Effector memory CD8-positive, alpha-beta T cell (primary cell): Measurements from ENCODE around the gene ADCY9.
"Not testable (repeated sequence)": the region's sequence is repeated elsewhere in the genome, so short reads cannot be mapped to it uniquely, and the experiment has no call there.

Experiments used
- ATAC-seq: fragments of 150-1000 bp; cut with Tn5 transposase; replicated peaks from 2 replicates; pipeline ENCODE4 v1.10.0; 2021; ENCODE audit warnings: mild to moderate bottlenecking, moderate library complexity
- DNase-seq, 3 experiments: peaks; one replicate each; pipeline ENCODE4 v3.0.0; 2021
- H3K27ac Mint-ChIP-seq, 2 donors: one replicate each; pipeline ENCODE4 v1.8.0; 2022; ENCODE audit warnings: mild to moderate bottlenecking in 2 of 2, mixed read lengths in 2 of 2, moderate library complexity in 2 of 2
- H3K27me3 Mint-ChIP-seq, 2 donors: one replicate each; pipeline ENCODE4 v1.8.0; 2022; ENCODE audit warnings: mixed read lengths in 2 of 2
- H3K36me3 Mint-ChIP-seq: one replicate; pipeline ENCODE4 v1.8.0; 2022; ENCODE audit warnings: mild to moderate bottlenecking, moderate library complexity, mixed read lengths; ENCODE audit not compliant: insufficient read depth
- H3K4me1 Mint-ChIP-seq, 2 donors: one replicate each; pipeline ENCODE4 v1.8.0; 2022; ENCODE audit warnings: low read depth in 2 of 2, mixed read lengths in 2 of 2
- H3K4me3 Mint-ChIP-seq, 2 donors: one replicate each; pipeline ENCODE4 v1.8.0; 2022; ENCODE audit warnings: mild to moderate bottlenecking in 2 of 2, mixed read lengths in 2 of 2, moderate library complexity in 2 of 2
- H3K9me3 Mint-ChIP-seq, 2 donors: one replicate each; pipeline ENCODE4 v1.8.0; 2022; ENCODE audit warnings: mixed read lengths in 2 of 2

ADCY9 gene

GRCh38 chr16:3953728-3954410 is 162.4 kb downstream of the ADCY9 start:
- Mint-ChIP-seq H3K4me3 (no peak overlapping the region), H3K36me3 (no peaks in the 10 kb centered on the region), H3K4me1 (peaks cover 0 to 6% of the 10 kb centered on the region in 2 donors), H3K27ac (no peak overlapping the region), H3K27me3 (peaks cover 43 to 60% of the 10 kb centered on the region in 2 donors), H3K9me3 (no peaks in the 10 kb centered on the region)
- no peak for ATAC-seq
- no peak for DNase-seq

GRCh38 chr16:3952737-3953131 is 163.5 kb downstream of the ADCY9 start:
- Mint-ChIP-seq H3K27me3 (peaks cover 41 to 58% of the 10 kb centered on the region in 2 donors), H3K27ac (no peak overlapping the region), H3K9me3 (no peaks in the 10 kb centered on the region), H3K4me1 (peaks cover 0 to 6% of the 10 kb centered on the region in 2 donors), H3K36me3 (no peaks in the 10 kb centered on the region), H3K4me3 (no peak overlapping the region)
- DNase-seq = no peak
- no peak for ATAC-seq

GRCh38 chr16:3951861-3952736 is 164.1 kb downstream of the ADCY9 start:
- no peak for ATAC-seq
- Mint-ChIP-seq H3K4me3 (no peak overlapping the region), H3K36me3 (no peaks in the 10 kb centered on the region), H3K27ac (no peak overlapping the region), H3K27me3 (peaks cover 35 to 52% of the 10 kb centered on the region in 2 donors), H3K4me1 (peaks cover 0 to 6% of the 10 kb centered on the region in 2 donors), H3K9me3 (no peaks in the 10 kb centered on the region)
- no peak for DNase-seq

- peaks cover 28 to 46% of the 10 kb centered on the region in 2 donors for H3K27me3 Mint-ChIP-seq
- H3K27ac Mint-ChIP-seq, DNase-seq, H3K9me3 Mint-ChIP-seq, H3K4me1 Mint-ChIP-seq, H3K36me3 Mint-ChIP-seq, H3K4me3 Mint-ChIP-seq, ATAC-seq: not testable (repeated sequence)
Observed at GRCh38 chr16:3951380-3951779, 164.9 kb downstream of the ADCY9 start.

- H3K36me3 Mint-ChIP-seq = no peaks in the 10 kb centered on the region
- no peak for ATAC-seq
- peaks cover 0 to 6% of the 10 kb centered on the region in 2 donors for H3K4me1 Mint-ChIP-seq
- DNase-seq = no peak
- no peaks in the 10 kb centered on the region for H3K9me3 Mint-ChIP-seq
- peaks cover 28 to 46% of the 10 kb centered on the region in 2 donors for H3K27me3 Mint-ChIP-seq
- no peak overlapping the region for H3K4me3 Mint-ChIP-seq
- H3K27ac Mint-ChIP-seq = peak overlapping the region in 1 of 2 donors; percentile 67
Observed at GRCh38 chr16:3950343-3951193, 165.7 kb downstream of the ADCY9 start.

- Mint-ChIP-seq H3K27me3 (peaks cover 27 to 40% of the 10 kb centered on the region in 2 donors), H3K4me3 (no peak overlapping the region), H3K36me3 (no peaks in the 10 kb centered on the region), H3K27ac (peak overlapping the region in 1 of 2 donors; percentile 67), H3K9me3 (no peaks in the 10 kb centered on the region), H3K4me1 (peaks cover 0 to 6% of the 10 kb centered on the region in 2 donors)
- DNase-seq = no peak
- no peak for ATAC-seq
Observed at GRCh38 chr16:3949946-3950342, 166.3 kb downstream of the ADCY9 start.

GRCh38 chr16:3949287-3949686 is 167.0 kb downstream of the ADCY9 start:
- H3K27me3 Mint-ChIP-seq = peaks cover 21 to 34% of the 10 kb centered on the region in 2 donors
- DNase-seq = no peak
- no peak for ATAC-seq

GRCh38 chr16:3948378-3948995 is 167.8 kb downstream of the ADCY9 start:
- no peak for DNase-seq
- no peak overlapping the region for H3K4me3 Mint-ChIP-seq
- H3K27me3 Mint-ChIP-seq = peaks cover 19 to 29% of the 10 kb centered on the region in 2 donors
- H3K9me3 Mint-ChIP-seq = no peaks in the 10 kb centered on the region
- no peak overlapping the region for H3K27ac Mint-ChIP-seq
- ATAC-seq = no peak
- H3K4me1 Mint-ChIP-seq = peaks cover 0 to 6% of the 10 kb centered on the region in 2 donors
- H3K36me3 Mint-ChIP-seq = no peaks in the 10 kb centered on the region

More at GRCh38 chr16:3949287-3949686, 167.0 kb downstream of the ADCY9 start:
- peaks cover 0 to 6% of the 10 kb centered on the region in 2 donors for H3K4me1 Mint-ChIP-seq
- H3K4me3 Mint-ChIP-seq = no peak overlapping the region
- H3K36me3 Mint-ChIP-seq = no peaks in the 10 kb centered on the region
- no peaks in the 10 kb centered on the region for H3K9me3 Mint-ChIP-seq
- H3K27ac Mint-ChIP-seq = no peak overlapping the region

GRCh38 chr16:3946604-3947180 is 169.6 kb downstream of the ADCY9 start:
- Mint-ChIP-seq H3K36me3 (no peaks in the 10 kb centered on the region), H3K27ac (no peak overlapping the region), H3K4me1 (peaks cover 0 to 6% of the 10 kb centered on the region in 2 donors), H3K9me3 (no peaks in the 10 kb centered on the region), H3K27me3 (peaks cover 8 to 15% of the 10 kb centered on the region in 2 donors), H3K4me3 (no peak overlapping the region)
- ATAC-seq = no peak
- no peak for DNase-seq

- Mint-ChIP-seq H3K36me3 (no peaks in the 10 kb centered on the region), H3K27me3 (peaks cover 6 to 11% of the 10 kb centered on the region in 2 donors), H3K9me3 (no peaks in the 10 kb centered on the region), H3K27ac (no peak overlapping the region), H3K4me1 (peaks cover 0 to 6% of the 10 kb centered on the region in 2 donors), H3K4me3 (no peak overlapping the region)
- DNase-seq = no peak
- ATAC-seq = no peak
Observed at GRCh38 chr16:3945751-3946603, 170.3 kb downstream of the ADCY9 start.

GRCh38 chr16:3944457-3944856 is 171.8 kb downstream of the ADCY9 start:
- H3K4me1 Mint-ChIP-seq, H3K36me3 Mint-ChIP-seq, DNase-seq, H3K4me3 Mint-ChIP-seq, H3K27me3 Mint-ChIP-seq, ATAC-seq, H3K27ac Mint-ChIP-seq, H3K9me3 Mint-ChIP-seq: not testable (repeated sequence)

GRCh38 chr16:3942146-3942545 is 174.1 kb downstream of the ADCY9 start:
- H3K27ac Mint-ChIP-seq, H3K9me3 Mint-ChIP-seq, DNase-seq, H3K4me3 Mint-ChIP-seq, H3K4me1 Mint-ChIP-seq, ATAC-seq, H3K27me3 Mint-ChIP-seq, H3K36me3 Mint-ChIP-seq: not testable (repeated sequence)
